Activated CD4-positive, alpha-beta T cell treated with anti-CD3 and anti-CD28 coated beads, Interleukin-2, amount 50 U/mL, for 4 hours (primary cell): ENCODE measurements around the gene KIRREL3.

ENCODE experiments used
- DNase-seq, 2 experiments: peaks; one replicate each; pipeline ENCODE4 v3.0.0-alpha.2; 2020

KIRREL3 gene

DNA sequence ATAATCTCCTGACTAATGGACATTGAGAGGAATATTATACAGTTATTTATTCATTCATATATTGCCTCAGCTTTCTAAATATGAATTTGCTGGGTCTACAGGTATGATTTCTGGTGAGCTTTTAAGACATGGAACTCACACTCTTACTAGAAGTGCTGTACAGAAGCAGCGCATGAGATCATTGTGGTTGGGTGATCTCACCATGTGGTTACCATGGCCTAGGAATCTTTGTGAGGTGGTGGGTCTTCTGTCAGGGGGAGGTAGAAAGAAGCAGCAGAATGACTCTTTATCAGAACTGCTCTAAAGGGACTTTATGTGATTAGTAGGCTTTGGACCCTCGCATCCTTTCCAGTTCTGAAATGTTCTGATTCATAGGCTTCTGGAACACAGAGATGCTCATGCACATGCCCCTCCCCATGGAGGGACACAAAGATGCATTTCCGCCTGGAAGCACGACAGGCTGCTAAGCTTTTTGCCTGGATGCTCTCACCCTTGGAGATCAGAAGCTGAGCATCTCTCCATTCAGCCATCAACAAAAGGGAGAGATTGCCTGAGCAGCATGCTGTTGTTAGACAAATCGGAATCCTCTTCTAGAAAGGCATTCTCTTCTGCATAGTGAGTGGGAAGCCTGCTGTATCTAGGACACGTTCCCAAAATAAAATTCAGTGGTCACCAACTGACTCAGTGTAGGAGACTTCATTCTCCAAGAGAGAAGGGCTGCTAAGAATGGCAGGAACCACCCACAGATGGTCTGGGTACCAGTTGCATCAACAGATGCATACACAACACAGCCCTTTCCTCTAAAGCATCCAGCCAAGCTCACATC is 51.3 kb downstream of the KIRREL3 start:
- DNase-seq: no peak

GRCh38 chr11:126948563-126948962 is 52.0 kb downstream of the KIRREL3 start:
- DNase-seq: no peak

GRCh38 chr11:126945319-126945718 is 55.3 kb downstream of the KIRREL3 start:
- DNase-seq: no peak

DNA sequence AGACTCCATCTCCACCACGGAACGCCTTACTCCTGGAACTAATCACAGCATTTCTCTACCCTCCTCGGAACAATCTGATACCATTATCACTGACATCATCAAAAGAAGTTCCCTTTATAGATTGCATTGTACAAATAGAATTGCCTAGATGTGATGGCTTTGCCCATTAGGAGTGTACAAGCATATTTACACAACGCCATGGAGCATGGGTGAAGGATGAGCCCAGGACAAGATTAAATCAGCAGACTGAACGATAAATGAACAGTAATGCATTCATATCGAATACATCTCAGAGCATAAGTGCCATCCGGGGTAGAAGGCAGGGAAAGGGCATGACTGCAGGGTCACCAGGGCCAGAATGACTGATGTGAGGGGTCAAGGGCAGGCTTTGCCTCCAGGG is 57.3 kb downstream of the KIRREL3 start:
- no peak for DNase-seq

DNA sequence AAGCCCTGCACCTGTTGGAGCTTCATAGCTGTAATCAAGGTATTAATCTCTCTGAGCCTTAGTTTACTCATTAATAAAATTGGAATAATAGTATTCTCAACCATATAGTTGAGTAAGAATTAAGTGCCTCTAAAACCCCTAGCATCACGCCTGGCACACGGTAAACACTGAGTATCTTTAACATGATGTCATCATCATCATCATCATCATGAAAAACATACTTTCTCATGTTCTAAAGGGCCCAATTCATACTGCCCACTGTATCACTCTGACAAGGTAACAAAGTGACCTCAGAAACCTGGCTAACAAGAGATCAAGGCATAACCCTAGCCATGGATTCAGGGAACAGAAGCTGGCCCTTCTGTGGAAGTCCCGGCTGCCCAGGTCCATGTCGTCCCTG is 58.4 kb downstream of the KIRREL3 start:
- no peak for DNase-seq

GRCh38 chr11:126939552-126939951 is 61.0 kb downstream of the KIRREL3 start:
- no peak for DNase-seq

DNA sequence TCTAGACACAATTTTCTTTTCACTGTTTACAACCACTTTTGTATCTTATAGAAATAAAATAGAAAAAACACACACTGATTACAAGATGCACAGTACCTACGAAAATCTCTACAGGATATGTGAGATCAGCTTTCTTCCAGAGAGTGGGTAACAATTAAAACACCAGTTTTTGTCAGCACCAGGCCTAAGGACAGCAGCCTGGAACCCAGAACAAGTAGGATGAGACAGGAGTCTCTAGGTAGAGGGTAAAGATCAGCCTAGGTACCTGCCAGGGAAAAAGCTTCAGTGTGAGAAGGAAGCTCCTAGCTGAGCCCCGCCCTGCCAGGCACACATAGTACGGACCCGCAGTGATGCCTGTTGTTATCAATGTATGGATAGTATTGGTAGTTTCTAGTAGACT is 61.9 kb downstream of the KIRREL3 start:
- DNase-seq: no peak

GRCh38 chr11:126930091-126930841 is 70.3 kb downstream of the KIRREL3 start:
- DNase-seq: no peak

DNA sequence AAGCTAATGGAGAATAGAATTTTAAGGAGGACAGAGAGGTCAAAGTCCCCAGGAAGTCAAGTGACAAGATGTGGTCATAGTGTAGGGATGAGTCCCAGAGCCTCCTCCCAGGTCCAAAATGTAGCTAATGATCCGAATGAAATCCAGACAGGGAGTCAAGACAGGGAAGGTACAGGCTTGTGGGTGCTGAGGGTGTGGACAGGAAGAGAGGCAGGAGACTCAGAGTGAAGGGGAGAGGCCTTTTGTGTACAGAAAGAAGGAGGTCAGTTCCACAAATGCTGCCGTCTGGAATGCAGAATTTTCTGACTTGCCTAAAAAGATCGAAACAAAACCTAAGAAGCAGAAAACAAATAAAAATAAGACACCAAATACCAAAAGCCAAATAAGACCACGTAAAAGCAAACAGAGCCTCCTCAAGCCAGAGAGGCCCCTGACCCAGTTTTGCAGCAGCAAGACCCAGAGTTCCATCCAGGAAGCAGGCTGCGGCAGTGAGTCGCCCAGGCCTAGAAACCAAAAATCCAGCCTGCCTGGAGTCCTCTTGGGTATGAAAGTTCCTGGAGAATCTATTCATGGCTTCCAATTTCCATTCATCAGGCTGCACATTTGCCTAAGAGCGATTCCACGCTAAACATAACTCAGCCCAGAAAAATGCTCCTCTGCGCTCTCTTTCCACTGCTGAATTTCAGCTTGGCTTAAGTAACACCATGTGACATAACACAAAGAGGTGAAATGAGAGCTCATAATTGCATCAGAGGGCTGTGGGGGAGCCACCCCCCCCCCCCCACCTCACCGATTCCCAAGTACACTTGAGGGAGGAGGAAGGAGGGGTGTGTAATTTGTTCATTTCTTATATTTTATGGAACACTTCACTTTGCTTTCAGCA is 71.2 kb downstream of the KIRREL3 start:
- DNase-seq: no peak

GRCh38 chr11:126927623-126928022 is 72.9 kb downstream of the KIRREL3 start:
- no peak for DNase-seq

- DNase-seq: no peak
Observed at GRCh38 chr11:126926376-126926791, 74.2 kb downstream of the KIRREL3 start.

- DNase-seq: no peak
Observed at GRCh38 chr11:126925321-126926093, 75.1 kb downstream of the KIRREL3 start.

- no peak for DNase-seq
Observed at GRCh38 chr11:126924376-126925040, 76.1 kb downstream of the KIRREL3 start.

DNA sequence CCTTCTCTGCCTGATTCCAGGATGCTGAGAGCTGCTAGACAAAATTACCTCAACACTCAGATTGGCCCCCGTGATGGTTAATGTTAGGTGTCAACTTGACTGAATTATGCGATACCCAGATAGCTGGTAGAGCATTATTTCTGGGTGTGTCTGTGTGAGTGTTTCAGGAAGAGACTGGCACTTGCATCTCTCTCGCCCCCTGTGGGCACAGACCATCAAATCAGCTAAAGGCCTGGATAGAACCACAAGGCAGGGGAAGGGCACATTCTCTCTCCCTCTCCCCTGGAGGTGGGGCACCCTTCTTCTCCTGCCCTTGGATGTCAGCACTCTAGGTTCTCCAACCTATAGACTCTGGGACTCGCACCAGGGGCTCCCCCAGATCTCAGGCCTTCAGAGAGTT is 79.7 kb downstream of the KIRREL3 start:
- DNase-seq: no peak

GRCh38 chr11:126919147-126919823 is 81.3 kb downstream of the KIRREL3 start:
- no peak for DNase-seq

DNA sequence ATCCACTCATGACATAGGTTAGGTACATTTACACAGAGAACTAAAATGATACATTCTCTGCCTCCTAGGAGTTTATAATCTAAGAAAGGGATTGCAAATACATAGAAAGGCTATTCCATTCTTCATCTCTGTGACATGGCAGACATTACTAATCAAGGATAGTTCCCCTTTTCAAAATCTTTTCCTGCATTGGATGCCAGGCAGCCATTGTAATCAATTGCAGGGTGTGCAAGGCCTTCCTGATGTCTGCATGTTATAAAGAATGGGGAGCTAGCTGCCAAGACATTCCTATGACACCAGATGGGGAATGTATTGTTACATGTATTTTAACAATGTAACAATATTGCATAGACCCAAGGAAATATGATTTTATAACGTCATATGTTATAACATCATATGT is 82.0 kb downstream of the KIRREL3 start:
- DNase-seq: no peak

GRCh38 chr11:126917531-126918204 is 82.9 kb downstream of the KIRREL3 start:
- no peak for DNase-seq

DNA sequence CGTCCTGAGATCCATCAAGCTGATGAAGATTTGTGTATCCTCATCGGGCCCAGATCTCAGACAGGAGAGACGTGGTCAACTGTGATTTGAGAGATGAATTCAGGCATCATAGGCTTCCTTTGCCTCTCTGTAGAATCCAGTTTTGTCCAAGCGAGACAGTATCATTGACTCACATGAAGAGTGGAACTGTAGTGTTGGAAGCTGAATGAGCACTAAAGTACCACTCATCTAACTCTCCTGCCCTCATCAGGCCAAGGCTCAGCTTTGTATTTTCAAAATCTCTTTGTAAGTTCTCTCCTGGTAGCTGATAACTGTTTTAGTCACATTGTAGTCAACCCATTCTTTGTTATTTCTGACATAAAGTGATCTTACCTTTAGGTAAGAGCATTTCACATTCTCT is 85.1 kb downstream of the KIRREL3 start:
- no peak for DNase-seq

GRCh38 chr11:126914941-126915340 is 85.6 kb downstream of the KIRREL3 start:
- DNase-seq: no peak

GRCh38 chr11:126914166-126914565 is 86.4 kb downstream of the KIRREL3 start:
- DNase-seq: no peak

- DNase-seq: no peak
Observed at GRCh38 chr11:126904520-126904919, 96.0 kb downstream of the KIRREL3 start.
